Chondrocyte (in vitro differentiated cells): ENCODE results near the gene ZNF736. TPM values are rescaled to one million over a fixed set of nuclear protein-coding genes. Genes with fewer than 3 reads are reported as not detected.
"Not testable (repeated sequence)": the region's sequence is repeated elsewhere in the genome, so short reads cannot be mapped to it uniquely, and the experiment has no call there.

ENCODE experiments used
- DNase-seq: peaks from one replicate; pipeline ENCODE4 v3.0.0; 2021; ENCODE audit warnings: mixed read lengths, low spot score
- H3K27ac Mint-ChIP-seq: one replicate; pipeline ENCODE4 v1.8.0; 2021; ENCODE audit warnings: mild to moderate bottlenecking, moderate library complexity, mixed read lengths; ENCODE audit not compliant: unreplicated experiment
- H3K27me3 Mint-ChIP-seq: 2 replicates; pipeline ENCODE4 v1.8.0; 2021; ENCODE audit warnings: low read depth, mixed read lengths
- H3K36me3 Mint-ChIP-seq: 2 replicates; pipeline ENCODE4 v1.8.0; 2021; ENCODE audit warnings: low read depth, mixed read lengths
- H3K4me1 Mint-ChIP-seq: 2 replicates; pipeline ENCODE4 v1.8.0; 2021; ENCODE audit warnings: low read depth, mild to moderate bottlenecking, mixed read lengths
- H3K4me3 Mint-ChIP-seq: one replicate; pipeline ENCODE4 v1.8.0; 2021; ENCODE audit warnings: mild to moderate bottlenecking, moderate library complexity, mixed read lengths; ENCODE audit not compliant: unreplicated experiment
- H3K9me3 Mint-ChIP-seq: 2 replicates; pipeline ENCODE4 v1.8.0; 2021; ENCODE audit warnings: low read depth, mixed read lengths
- total RNA-seq: library from RNA; stranded (reverse); gene quantifications from 3 replicates; pipeline ENCODE4 v1.2.1, GENCODE V29; 2021
- TF ChIP-seq, protein P1 (sequence below): fragments of 200-600 bp; sonication (generic); IDR thresholded peaks from 2 replicates; pipeline ENCODE4 v1.5.0; 2021; ENCODE audit warnings: antibody characterized with exemption, mild to moderate bottlenecking, moderate library complexity

The ZNF736 gene
- total RNA-seq, 1 donor from 2014 or later: not detected

DNA sequence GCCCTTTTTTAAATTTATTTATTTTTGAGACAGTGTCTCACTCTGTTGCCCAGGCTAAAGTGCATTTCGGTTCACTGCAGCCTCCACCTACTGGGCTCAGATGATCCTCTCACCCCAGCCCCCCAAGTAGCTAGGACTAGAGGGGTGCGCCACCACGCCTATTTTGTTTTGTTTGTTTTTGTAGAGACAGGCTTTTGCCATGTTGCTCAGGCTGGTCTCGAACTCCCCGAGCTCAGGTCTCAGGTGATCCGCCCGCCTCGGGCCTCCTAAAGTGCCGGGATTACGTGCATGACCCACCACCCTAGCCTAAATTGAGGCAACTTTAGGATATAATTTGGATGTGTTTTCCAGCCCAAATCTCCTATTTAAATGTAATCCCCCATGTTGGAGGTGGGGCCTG is 805 bp downstream of the ZNF736 start:
- Mint-ChIP-seq H3K4me3 (no peak overlapping the region), H3K36me3 (peaks cover 1% of the 10 kb centered on the region), H3K9me3 (peaks cover 41% of the 10 kb centered on the region), H3K27ac (no peak overlapping the region), H3K27me3 (no peaks in the 10 kb centered on the region), H3K4me1 (no peaks in the 10 kb centered on the region)
- TF ChIP-seq, protein P1, sequence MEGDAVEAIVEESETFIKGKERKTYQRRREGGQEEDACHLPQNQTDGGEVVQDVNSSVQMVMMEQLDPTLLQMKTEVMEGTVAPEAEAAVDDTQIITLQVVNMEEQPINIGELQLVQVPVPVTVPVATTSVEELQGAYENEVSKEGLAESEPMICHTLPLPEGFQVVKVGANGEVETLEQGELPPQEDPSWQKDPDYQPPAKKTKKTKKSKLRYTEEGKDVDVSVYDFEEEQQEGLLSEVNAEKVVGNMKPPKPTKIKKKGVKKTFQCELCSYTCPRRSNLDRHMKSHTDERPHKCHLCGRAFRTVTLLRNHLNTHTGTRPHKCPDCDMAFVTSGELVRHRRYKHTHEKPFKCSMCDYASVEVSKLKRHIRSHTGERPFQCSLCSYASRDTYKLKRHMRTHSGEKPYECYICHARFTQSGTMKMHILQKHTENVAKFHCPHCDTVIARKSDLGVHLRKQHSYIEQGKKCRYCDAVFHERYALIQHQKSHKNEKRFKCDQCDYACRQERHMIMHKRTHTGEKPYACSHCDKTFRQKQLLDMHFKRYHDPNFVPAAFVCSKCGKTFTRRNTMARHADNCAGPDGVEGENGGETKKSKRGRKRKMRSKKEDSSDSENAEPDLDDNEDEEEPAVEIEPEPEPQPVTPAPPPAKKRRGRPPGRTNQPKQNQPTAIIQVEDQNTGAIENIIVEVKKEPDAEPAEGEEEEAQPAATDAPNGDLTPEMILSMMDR: no peak
- no peak for DNase-seq

DNA sequence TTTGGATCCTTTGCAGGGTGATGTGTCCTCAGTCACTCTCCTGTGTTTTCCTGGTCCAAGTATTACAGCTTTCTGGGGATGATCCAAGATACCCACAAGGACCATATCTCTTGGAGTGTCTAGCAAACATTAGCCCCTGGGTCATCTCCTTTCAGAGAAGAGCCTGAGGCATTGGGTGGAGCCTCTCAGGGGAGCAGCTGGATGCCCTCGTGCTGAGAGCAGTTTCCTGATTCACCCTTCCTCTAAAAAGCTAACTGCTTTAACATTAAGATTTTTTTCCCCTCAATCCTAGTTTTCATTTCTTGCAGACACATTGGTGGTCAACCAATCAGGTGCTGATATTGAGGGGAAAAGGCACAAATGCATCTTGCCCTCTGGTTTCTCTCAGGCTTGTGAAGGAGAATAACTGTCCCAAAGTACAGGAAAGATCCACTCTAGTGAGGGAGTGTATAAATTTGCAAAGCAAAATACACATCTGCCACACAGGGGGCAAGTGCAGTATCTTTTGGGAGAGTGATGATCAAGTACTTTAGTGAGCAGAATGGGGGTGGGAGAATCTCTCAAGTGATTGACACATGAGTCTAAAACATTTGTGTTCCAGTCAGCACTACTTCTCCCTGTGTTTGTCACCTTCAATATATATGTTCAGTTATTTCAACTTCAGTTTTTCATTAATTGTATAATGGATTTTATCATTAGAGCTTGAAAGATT is 2.4 kb downstream of the ZNF736 start:
- not testable (repeated sequence) for H3K4me1 Mint-ChIP-seq, H3K36me3 Mint-ChIP-seq, H3K27ac Mint-ChIP-seq, H3K4me3 Mint-ChIP-seq, H3K27me3 Mint-ChIP-seq, DNase-seq
- H3K9me3 Mint-ChIP-seq: peaks cover 41% of the 10 kb centered on the region

DNA sequence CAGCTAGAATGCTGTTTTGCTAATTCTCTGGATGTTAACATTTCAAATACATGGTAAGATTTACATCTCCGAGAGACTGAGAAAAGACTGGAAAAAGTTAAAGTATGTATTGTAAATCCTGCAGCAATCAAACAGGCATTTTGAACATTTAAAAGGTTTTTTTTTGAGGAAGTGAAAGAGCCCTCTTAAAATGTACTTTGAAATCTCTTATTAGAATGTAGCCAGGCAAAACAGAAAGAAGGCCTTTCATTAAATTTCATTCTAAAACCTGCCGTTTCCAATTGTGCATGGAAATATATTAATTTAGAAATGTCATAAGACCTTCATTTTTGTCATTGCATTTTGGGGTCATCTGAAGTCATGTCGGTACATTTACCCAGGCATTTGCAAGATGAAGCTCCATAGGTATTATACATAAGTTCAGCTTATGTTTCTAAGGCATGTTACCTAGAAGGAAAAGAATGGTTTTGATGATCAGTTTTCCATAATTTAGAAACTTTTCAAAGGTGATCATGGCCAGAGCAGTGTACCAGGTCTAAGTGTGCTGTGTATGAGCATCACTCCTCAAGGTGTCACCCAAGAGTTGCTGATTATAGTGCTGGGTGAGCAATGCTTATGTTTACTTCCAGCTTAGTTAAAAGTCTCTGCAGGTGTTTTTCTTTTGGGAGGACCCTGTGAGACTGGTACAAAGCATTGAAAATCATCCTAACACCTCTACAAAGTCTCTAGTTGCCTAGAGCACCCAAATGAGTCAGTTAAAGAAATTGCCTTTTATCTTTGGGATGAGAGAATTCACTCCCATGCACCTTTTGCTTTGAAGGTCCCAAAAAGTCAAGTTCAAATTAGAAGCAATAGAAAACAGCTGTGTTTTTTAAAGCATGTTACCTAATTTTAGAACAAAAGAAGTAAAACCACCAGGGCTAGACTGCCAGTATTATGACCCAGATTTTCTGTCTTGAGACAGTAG is 7.1 kb downstream of the ZNF736 start:
- Mint-ChIP-seq H3K4me3 (no peak overlapping the region), H3K27ac (no peak overlapping the region), H3K9me3 (peaks cover 44% of the 10 kb centered on the region), H3K36me3 (no peaks in the 10 kb centered on the region), H3K4me1 (no peaks in the 10 kb centered on the region), H3K27me3 (no peaks in the 10 kb centered on the region)
- TF ChIP-seq, protein P1: no peak
- no peak for DNase-seq

- not testable (repeated sequence) for H3K4me1 Mint-ChIP-seq, H3K36me3 Mint-ChIP-seq, H3K4me3 Mint-ChIP-seq
These were observed 10.4 kb downstream of the ZNF736 start for GRCh38 chr7:64324166-64324565.

GRCh38 chr7:64348713-64349210 is 35.0 kb downstream of the ZNF736 start:
- not testable (repeated sequence) for H3K27ac Mint-ChIP-seq, H3K36me3 Mint-ChIP-seq, H3K4me1 Mint-ChIP-seq, DNase-seq, H3K27me3 Mint-ChIP-seq, H3K4me3 Mint-ChIP-seq
- peaks cover 68% of the 10 kb centered on the region for H3K9me3 Mint-ChIP-seq

More at GRCh38 chr7:64324166-64324565, 10.4 kb downstream of the ZNF736 start:
- not testable (repeated sequence) for DNase-seq, H3K27me3 Mint-ChIP-seq, H3K27ac Mint-ChIP-seq
- H3K9me3 Mint-ChIP-seq: peaks cover 53% of the 10 kb centered on the region

DNA sequence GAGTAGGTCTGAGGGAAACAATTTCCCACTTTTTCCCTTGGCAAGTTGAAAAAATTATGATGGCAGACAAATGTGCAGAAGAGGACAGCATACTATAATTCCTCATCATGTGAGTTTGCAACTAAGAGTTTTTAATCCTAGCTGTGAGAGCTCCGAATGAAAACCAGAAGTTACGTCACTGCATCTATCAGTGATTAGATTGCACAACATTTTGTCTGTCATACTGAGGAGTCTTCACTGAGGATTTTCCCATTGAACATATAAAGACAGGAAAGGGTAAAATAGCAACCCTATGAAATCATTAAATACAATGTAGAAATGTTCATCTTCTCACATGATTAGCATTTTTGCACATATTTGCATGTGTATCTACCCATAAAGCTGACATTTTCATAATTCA is 45.8 kb downstream of the ZNF736 start:
- Mint-ChIP-seq H3K4me1 (no peaks in the 10 kb centered on the region), H3K9me3 (peaks cover 71% of the 10 kb centered on the region), H3K27ac (no peak overlapping the region), H3K4me3 (no peak overlapping the region), H3K27me3 (no peaks in the 10 kb centered on the region), H3K36me3 (no peaks in the 10 kb centered on the region)
- DNase-seq: no peak
- TF ChIP-seq, protein P1: no peak
